Neutrophil (primary cell): ENCODE measurements around the gene FFAR3.
"Not testable (repeated sequence)": the region's sequence is repeated elsewhere in the genome, so short reads cannot be mapped to it uniquely, and the experiment has no call there.

Source experiments
- H3K27ac ChIP-seq: fragments of 200-600 bp; sonication (generic); 2 replicates; pipeline ENCODE4 v1.5.1; 2016; ENCODE audit warnings: mild to moderate bottlenecking, moderate library complexity
- H3K27me3 ChIP-seq: fragments of 200-600 bp; sonication (generic); 2 replicates; pipeline ENCODE4 v1.6.0; 2016; ENCODE audit warnings: mild to moderate bottlenecking
- H3K36me3 ChIP-seq: fragments of 200-600 bp; sonication (generic); 2 replicates; pipeline ENCODE4 v1.5.1; 2017
- H3K4me1 ChIP-seq, 2 experiments: fragments of 200-600 bp in 1 of 2; sonication (generic) in 1 of 2; 1 replicate in 1 of 2; 2 replicates in 1 of 2; pipeline versions ENCODE4 v1.5.1 to v1.6.1; 2013 to 2016; ENCODE audit warnings: low read depth in 1 of 2, low read length in 1 of 2, mild to moderate bottlenecking in 1 of 2, moderate library complexity in 1 of 2; ENCODE audit not compliant: control insufficient read depth in 1 of 2, insufficient read depth in 1 of 2
- H3K4me3 ChIP-seq, 2 experiments: fragments of 200-600 bp in 1 of 2; sonication (generic) in 1 of 2; 1 replicate in 1 of 2; 2 replicates in 1 of 2; pipeline ENCODE4 v1.5.1; 2013 to 2016; ENCODE audit warnings: low read depth in 1 of 2, low read length in 1 of 2, mild to moderate bottlenecking in 1 of 2, moderate library complexity in 1 of 2
- H3K9me3 ChIP-seq: fragments of 200-600 bp; sonication (generic); 2 replicates; pipeline ENCODE4 v1.5.1; 2016
- CTCF ChIP-seq: fragments of 200-600 bp; sonication (generic); IDR thresholded peaks from 2 replicates; pipeline ENCODE4 v1.5.1; 2016; ENCODE audit warnings: antibody characterized with exemption

The FFAR3 gene

GRCh38 chr19:35368378-35368777 is 10.1 kb downstream of the FFAR3 start:
- Histone ChIP-seq H3K36me3 (no peaks in the 10 kb centered on the region), H3K27me3 (peaks cover 9% of the 10 kb centered on the region), H3K9me3 (no peaks in the 10 kb centered on the region), H3K27ac (no peak overlapping the region), H3K4me1 (no peaks in the 10 kb centered on the region), H3K4me3 (no peak overlapping the region)
- no peak for TF ChIP-seq CTCF

GRCh38 chr19:35369522-35369921 is 11.3 kb downstream of the FFAR3 start:
- Histone ChIP-seq H3K36me3 (no peaks in the 10 kb centered on the region), H3K27ac (no peak overlapping the region), H3K27me3 (peaks cover 12% of the 10 kb centered on the region), H3K4me1 (peaks cover 0 to 4% of the 10 kb centered on the region in 2 experiments), H3K9me3 (no peaks in the 10 kb centered on the region), H3K4me3 (no peak overlapping the region)
- TF ChIP-seq CTCF: no peak

- TF ChIP-seq CTCF: no peak
- Histone ChIP-seq H3K36me3 (no peaks in the 10 kb centered on the region), H3K9me3 (no peaks in the 10 kb centered on the region), H3K27ac (no peak within 1 kb of the TSS), H3K4me1 (peaks cover 0 to 6% of the 10 kb centered on the region in 2 experiments), H3K4me3 (no peak within 1 kb of the TSS), H3K27me3 (peaks cover 8% of the 10 kb centered on the region)
Observed at GRCh38 chr19:35370722-35371121, 12.5 kb downstream of the FFAR3 start, which contains the start of gene GPR42. GPR42 (plus strand) TSS chr19:35371068; CDS start chr19:35371360, 292 bp downstream.

- Histone ChIP-seq H3K4me3 (no peak overlapping the region), H3K36me3 (no peaks in the 10 kb centered on the region), H3K27me3 (peaks cover 13% of the 10 kb centered on the region), H3K9me3 (no peaks in the 10 kb centered on the region), H3K4me1 (peaks cover 0 to 18% of the 10 kb centered on the region in 2 experiments), H3K27ac (no peak overlapping the region)
- no peak for TF ChIP-seq CTCF
Observed at GRCh38 chr19:35373492-35373891, 15.2 kb downstream of the FFAR3 start.

- H3K27ac ChIP-seq, H3K4me3 ChIP-seq, H3K36me3 ChIP-seq, H3K9me3 ChIP-seq: not testable (repeated sequence)
- Histone ChIP-seq H3K27me3 (peaks cover 13% of the 10 kb centered on the region), H3K4me1 (peaks cover 0 to 18% of the 10 kb centered on the region in 2 experiments)
Observed at GRCh38 chr19:35374031-35374430, 15.8 kb downstream of the FFAR3 start.

GRCh38 chr19:35375505-35376307 is 17.4 kb downstream of the FFAR3 start:
- peaks cover 0 to 18% of the 10 kb centered on the region in 2 experiments for H3K4me1 ChIP-seq
- no peak overlapping the region for H3K4me3 ChIP-seq
- no peaks in the 10 kb centered on the region for H3K36me3 ChIP-seq
- no peak for TF ChIP-seq CTCF
- H3K27me3 ChIP-seq: peaks cover 21% of the 10 kb centered on the region
- H3K27ac ChIP-seq: no peak overlapping the region
- no peaks in the 10 kb centered on the region for H3K9me3 ChIP-seq
